Choroid plexus epithelial cell (primary cell): ENCODE data around the gene RWDD1.
"Not testable (repeated sequence)": the region's sequence is repeated elsewhere in the genome, so short reads cannot be mapped to it uniquely, and the experiment has no call there.

Source experiments
- DNase-seq: peaks from one replicate; pipeline ENCODE4 v3.0.0-alpha.2; 2010; ENCODE audit warnings: low read depth
- H3K4me3 ChIP-seq: 2 replicates; pipeline ENCODE4 v1.5.1; 2011; ENCODE audit warnings: low read depth, mild to moderate bottlenecking, control low read depth, low read length, moderate library complexity
- TF ChIP-seq, protein P1 (sequence below): conservative IDR thresholded peaks from 2 replicates; pipeline ENCODE4 v1.5.1; 2011; ENCODE audit warnings: low read depth, mild to moderate bottlenecking, control low read depth, inconsistent platforms, low read length, moderate library complexity

The RWDD1 gene

DNA sequence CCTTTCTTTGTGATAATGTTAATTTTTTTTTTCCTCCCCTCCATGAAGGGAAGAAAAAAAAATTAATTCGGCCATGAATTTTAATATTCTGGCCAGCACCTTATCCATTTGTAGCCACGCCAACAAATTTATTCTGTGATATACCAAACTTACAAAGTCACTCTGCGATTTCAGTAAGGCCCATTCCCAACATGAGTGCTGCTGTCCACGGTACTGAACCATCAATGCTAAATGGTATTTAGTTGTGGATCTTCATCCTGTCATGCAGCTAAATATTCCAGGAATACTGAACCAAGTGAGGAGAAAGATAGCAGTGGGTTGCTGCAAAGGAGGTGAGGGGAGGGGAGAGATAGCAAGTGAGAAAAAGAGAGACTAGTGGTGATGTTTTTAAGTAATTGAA lies 25.5 kb downstream of the RWDD1 start:
- no peak overlapping the region for H3K4me3 ChIP-seq
- TF ChIP-seq, protein P1, sequence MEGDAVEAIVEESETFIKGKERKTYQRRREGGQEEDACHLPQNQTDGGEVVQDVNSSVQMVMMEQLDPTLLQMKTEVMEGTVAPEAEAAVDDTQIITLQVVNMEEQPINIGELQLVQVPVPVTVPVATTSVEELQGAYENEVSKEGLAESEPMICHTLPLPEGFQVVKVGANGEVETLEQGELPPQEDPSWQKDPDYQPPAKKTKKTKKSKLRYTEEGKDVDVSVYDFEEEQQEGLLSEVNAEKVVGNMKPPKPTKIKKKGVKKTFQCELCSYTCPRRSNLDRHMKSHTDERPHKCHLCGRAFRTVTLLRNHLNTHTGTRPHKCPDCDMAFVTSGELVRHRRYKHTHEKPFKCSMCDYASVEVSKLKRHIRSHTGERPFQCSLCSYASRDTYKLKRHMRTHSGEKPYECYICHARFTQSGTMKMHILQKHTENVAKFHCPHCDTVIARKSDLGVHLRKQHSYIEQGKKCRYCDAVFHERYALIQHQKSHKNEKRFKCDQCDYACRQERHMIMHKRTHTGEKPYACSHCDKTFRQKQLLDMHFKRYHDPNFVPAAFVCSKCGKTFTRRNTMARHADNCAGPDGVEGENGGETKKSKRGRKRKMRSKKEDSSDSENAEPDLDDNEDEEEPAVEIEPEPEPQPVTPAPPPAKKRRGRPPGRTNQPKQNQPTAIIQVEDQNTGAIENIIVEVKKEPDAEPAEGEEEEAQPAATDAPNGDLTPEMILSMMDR: no peak
- peak; percentile 48 for DNase-seq

DNA sequence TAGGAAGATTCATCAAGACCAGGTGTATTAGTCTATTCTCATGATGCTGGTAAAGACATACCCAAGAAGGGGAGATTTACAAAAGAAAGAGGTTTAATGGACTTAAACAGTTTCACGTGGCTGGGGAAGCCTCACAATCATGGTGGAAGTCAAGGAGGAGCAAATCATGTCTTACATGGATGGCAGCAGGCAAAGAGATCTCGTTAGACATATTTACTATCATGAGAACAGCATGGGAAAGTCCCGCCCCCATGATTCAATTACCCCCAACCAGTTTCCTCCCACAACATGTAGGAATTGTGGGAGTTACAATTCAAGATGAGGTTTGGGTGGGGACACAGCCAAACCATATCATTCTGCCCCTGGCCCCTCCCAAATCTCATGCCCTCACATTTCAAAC lies 32.6 kb downstream of the RWDD1 start:
- DNase-seq, H3K4me3 ChIP-seq: not testable (repeated sequence)

DNA sequence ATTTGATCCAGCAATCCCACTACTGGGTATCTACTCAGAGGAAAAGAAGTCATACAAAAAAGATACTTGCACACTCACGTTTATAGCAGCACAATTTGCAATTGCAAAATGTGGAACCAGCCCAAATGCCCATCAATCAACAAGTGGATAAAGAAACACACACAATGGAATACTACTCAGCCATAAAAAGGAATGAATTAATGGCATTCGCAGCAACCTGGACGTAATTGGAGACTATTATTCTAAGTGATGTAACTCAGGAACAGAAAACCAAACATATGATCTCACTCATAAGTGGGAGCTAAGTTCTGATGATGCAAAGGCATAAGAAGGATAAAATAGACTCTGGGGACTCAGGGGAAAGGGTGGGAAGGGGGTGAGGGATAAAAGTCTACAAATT lies 33.6 kb downstream of the RWDD1 start:
- DNase-seq, H3K4me3 ChIP-seq: not testable (repeated sequence)

DNA sequence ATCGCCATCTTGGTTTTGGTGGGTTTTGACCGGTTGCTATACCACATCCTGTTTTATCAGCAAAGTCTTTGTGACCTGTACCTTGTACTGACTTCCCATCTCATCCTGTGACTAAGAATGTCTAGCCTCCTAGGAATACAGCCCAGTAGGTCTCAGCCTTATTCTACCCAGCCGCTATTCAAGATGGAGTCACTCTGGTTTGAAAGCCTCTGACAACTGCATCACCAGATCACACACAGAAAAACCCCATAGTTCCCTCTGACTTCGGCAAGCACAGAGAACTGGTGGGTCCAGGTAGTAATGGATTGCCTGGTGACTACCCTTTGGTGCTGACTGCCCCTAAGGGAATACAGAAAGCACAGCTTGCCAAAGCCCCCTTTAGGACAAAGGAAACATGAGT lies 34.6 kb downstream of the RWDD1 start:
- TF ChIP-seq, protein P1: no peak
- no peak overlapping the region for H3K4me3 ChIP-seq
- DNase-seq: no peak

DNA sequence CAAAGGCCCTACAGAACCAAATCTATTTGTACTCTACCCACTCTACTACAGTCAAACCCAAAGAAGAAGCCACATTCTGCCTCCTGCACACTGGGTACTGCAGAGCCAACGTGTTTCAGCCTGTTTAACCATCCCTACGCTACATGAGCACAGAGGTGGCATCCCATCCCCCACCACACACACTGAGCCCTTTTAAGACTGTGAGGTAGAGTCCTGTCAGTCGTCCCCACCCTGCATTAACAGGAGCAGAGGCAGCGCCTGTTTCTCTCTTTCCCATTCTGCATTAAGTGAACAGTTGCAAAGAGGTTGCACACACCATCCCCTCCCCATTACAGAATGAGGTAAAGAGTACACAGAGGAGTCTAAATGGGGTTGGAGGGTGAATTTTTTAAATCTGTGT lies 39.8 kb downstream of the RWDD1 start:
- TF ChIP-seq, protein P1: no peak
- H3K4me3 ChIP-seq: no peak overlapping the region
- no peak for DNase-seq

DNA sequence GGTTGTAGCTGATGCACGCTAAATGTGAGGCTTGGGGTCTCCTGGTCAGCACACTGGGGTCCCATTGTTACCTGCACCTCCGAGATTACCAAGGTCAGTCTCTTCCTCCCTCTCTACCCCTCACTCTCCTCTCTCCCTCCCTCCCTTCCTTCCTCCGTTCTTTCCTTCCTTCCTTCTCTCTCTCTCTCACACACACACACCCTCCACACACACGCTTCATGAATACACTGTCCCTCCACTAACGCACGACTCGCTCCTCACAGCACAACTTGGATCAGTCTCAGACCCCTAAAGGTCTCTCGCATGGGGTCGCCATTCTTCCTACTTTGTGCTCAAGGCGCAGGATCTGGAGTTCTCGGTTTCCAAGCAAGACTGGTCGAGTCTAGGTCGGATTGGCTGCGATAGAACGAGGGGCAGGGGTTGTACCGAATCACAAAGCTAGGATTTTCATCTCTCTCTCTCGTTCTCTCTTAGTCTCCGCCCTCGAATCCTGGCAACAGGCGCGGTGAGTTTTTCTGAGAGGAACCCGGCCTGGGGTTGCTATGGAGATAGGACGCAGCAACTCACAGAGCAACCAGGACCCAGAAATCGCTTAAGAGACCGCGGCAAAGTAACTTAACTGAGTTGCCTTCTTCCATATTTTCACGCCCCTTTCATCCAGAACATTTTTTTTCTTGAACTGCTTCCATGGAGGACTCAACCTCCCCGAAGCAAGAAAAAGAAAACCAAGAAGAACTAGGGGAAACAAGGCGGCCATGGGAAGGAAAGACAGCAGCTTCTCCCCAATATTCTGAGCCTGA lies 44.8 kb downstream of the RWDD1 start, which contains the start of gene RSPH4A:
Gene RSPH4A (plus strand): TSS at position 543 of the 800 bp plus-strand sequence. CDS start 145 bp downstream, at position 688.
- TF ChIP-seq, protein P1: peak; percentile 41
- peak; percentile 97 for DNase-seq
- H3K4me3 ChIP-seq: peak within 1 kb of the TSS; percentile 64

DNA sequence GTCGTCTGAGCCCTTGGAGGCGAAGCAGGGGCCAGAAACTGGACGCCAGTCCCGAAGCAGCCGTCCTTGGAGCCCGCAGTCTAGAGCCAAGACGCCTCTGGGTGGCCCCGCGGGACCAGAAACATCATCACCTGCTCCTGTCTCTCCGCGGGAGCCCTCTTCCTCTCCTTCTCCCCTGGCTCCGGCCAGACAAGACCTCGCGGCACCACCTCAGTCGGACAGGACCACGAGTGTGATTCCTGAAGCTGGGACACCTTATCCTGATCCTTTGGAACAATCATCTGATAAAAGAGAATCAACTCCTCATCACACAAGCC lies 45.4 kb downstream of the RWDD1 start:
- peak overlapping the region; percentile 64 for H3K4me3 ChIP-seq
- TF ChIP-seq, protein P1: no peak
- DNase-seq: no peak

DNA sequence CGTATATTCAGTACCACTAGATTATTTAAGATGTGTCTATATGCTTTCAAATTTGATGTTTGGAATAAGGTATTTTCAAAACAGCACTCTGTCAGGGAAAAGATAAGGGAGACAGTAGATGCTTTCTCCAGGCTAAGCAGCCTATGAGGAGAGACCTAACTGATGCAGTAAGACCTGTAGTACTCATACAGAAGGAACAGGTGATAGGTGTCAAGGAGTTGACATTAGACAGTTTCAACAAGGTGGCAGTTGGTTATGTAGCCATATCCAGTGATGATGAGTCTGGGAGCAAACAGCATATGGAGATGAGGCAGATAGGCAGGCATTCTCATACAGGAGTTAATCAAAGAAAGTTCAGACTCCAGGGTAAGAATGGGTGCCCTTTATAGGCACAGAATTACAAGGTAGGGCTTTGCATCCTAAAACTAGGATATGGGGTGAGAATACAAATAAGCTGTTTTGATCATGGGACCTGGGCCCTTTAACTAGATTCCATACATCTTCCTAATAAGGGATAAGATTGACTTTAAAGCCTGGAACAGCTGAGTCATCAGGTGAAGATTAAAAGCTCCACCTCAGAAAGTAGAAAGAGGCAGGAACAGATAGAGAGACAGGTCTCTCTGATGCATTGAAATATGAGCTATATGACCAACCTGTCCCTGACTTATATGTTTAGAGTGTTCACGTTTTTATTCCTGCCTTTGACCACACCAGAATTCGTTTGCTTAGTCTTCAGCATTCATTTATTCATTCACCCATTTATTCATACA lies 52.9 kb downstream of the RWDD1 start:
- DNase-seq: no peak
- TF ChIP-seq, protein P1: no peak

More for the DNA sequence above, 52.9 kb downstream of the RWDD1 start:
- no peak overlapping the region for H3K4me3 ChIP-seq
